Kidney (tissue), 14 donors: ENCODE measurements around the gene DTNB. TPM values are rescaled to one million over a fixed set of nuclear protein-coding genes. Genes with fewer than 3 reads are reported as not detected.

Experiments
- DNase-seq, 5 donors: peaks; one replicate each; pipeline ENCODE4 v3.0.0-alpha.2; 2013 to 2020
- FAIRE-seq: peaks from 2 replicates; lab custom pipeline; 2012; peaks lifted over from hg19 to GRCh38; lab: Jason Lieb, UNC
- H3K27ac ChIP-seq, 2 donors: one replicate each; pipeline ENCODE4 v1.7.0; 2013; ENCODE audit warnings: low read depth in 2 of 2, low read length in 2 of 2, inconsistent platforms in 1 of 2
- H3K27me3 ChIP-seq: one replicate; pipeline ENCODE4 v1.7.1; 2013; ENCODE audit warnings: low read length, inconsistent platforms; ENCODE audit not compliant: control insufficient read depth, insufficient read depth
- H3K36me3 ChIP-seq, 3 donors: one replicate each; pipeline versions ENCODE4 v1.7.0 to v1.7.1; 2013; ENCODE audit warnings: low read length in 3 of 3, control low read depth in 1 of 3, inconsistent platforms in 1 of 3; ENCODE audit not compliant: insufficient read depth in 3 of 3, control insufficient read depth in 2 of 3
- H3K4me1 ChIP-seq, 3 donors: one replicate each; pipeline versions ENCODE4 v1.7.0 to v1.7.1; 2013; ENCODE audit warnings: low read length in 3 of 3, inconsistent platforms in 1 of 3, low read depth in 1 of 3; ENCODE audit not compliant: control insufficient read depth in 2 of 3, insufficient read depth in 2 of 3
- H3K4me3 ChIP-seq, 3 donors: one replicate each; pipeline versions ENCODE4 v1.7.0 to v1.8.1; 2013; ENCODE audit warnings: low read length in 3 of 3, control low read depth in 1 of 3, inconsistent platforms in 1 of 3
- H3K9ac ChIP-seq, 3 donors: one replicate each; pipeline versions ENCODE4 v1.7.0 to v1.7.1; 2013; ENCODE audit warnings: low read length in 3 of 3, control low read depth in 1 of 3, inconsistent platforms in 1 of 3
- H3K9me3 ChIP-seq, 3 donors: one replicate each; pipeline versions ENCODE4 v1.7.0 to v1.7.1; 2013; ENCODE audit warnings: low read length in 3 of 3, control low read depth in 1 of 3, inconsistent platforms in 1 of 3; ENCODE audit not compliant: control insufficient read depth in 2 of 3, insufficient read depth in 1 of 3
- CTCF ChIP-seq: IDR thresholded peaks from 3 replicates; pipeline ENCODE4 v1.5.1; 2012; ENCODE audit warnings: mild to moderate bottlenecking, moderate library complexity, borderline replicate concordance; ENCODE audit not compliant: insufficient read depth; ENCODE audit errors: extremely low read depth
- intact Hi-C: fragments of 100-400 bp; cut with DNase I; formaldehyde crosslinking; loops from one replicate; pipeline ENCODE4 v1.11.1; 2022
- polyA plus RNA-seq: library from polyadenylated mRNA; stranded (reverse); fragments of 350-450 nt; fragmentation: Illumina TruSeq; extraction: RNeasy Lipid Tissue Mini Kit (QIAGEN cat#74804); gene quantifications from one replicate; pipeline ENCODE4 v1.2.3, GENCODE V29; 2014; ENCODE audit warnings: low read depth, low replicate concordance; ENCODE audit not compliant: insufficient read depth
- total RNA-seq: library from RNA; stranded (reverse); fragmentation: NEBNext Ultra II Directional; extraction: Animal tissue kit (Norgen Biotek cat#: 25700); gene quantifications from one replicate; pipeline ENCODE4 v1.2.1, GENCODE V29; 2021
- donor health status: control.
- donor health status: control.
- donor health status: control.
- donor health status: control.
- donor health status: control.
- donor health status: DM: yes; HTN: yes; CAD: no.
- donor health status: Normal renal cell carcinoma (clear cell type).

DTNB gene
- total and polyA plus RNA-seq, 2 donors from 2014 or later, result 23.0 to 28.1 TPM

- Histone ChIP-seq H3K9ac (no peak overlapping the region), H3K27me3 (no peaks in the 10 kb centered on the region), H3K9me3 (no peaks in the 10 kb centered on the region), H3K4me1 (no peaks in the 10 kb centered on the region), H3K36me3 (no peaks in the 10 kb centered on the region), H3K4me3 (no peak overlapping the region), H3K27ac (no peak overlapping the region)
- no peak for FAIRE-seq
- DNase-seq, result no peak
- TF ChIP-seq CTCF, result no peak
- intact Hi-C loops, result no loop called here
Measured at GRCh38 chr2:25650256-25650655, 23.1 kb downstream of the DTNB start.

DNA sequence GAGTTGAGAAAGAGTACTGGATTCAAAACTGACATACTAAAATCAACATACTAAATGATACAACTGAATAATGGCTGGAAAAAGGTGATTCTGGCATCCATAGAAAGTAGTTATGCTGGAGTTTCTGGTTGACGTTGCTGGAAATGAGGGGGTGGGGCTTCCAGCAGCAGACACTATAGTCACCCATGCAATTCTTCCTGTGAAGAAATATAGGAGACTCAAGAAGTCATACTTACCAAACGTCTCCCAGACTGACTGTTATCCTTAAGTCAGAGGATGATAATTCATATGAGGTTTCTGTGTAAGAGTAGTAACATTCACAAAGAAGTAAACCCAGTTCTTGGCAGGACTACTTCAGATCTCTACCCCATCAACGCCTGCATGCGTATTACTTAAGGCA lies 23.6 kb downstream of the DTNB start:
- no peak for FAIRE-seq
- Histone ChIP-seq H3K27me3 (no peaks in the 10 kb centered on the region), H3K4me3 (no peak overlapping the region), H3K9me3 (no peaks in the 10 kb centered on the region), H3K9ac (no peak overlapping the region), H3K27ac (no peak overlapping the region), H3K36me3 (no peaks in the 10 kb centered on the region), H3K4me1 (no peaks in the 10 kb centered on the region)
- no peak for TF ChIP-seq CTCF
- no peak for DNase-seq
- intact Hi-C loops, result no loop called here

GRCh38 chr2:25642298-25642697 lies 31.1 kb downstream of the DTNB start:
- no peak for FAIRE-seq
- intact Hi-C loops, result no loop called here

More at GRCh38 chr2:25642298-25642697, 31.1 kb downstream of the DTNB start:
- Histone ChIP-seq H3K9ac (no peak overlapping the region), H3K4me3 (no peak overlapping the region), H3K9me3 (no peaks in the 10 kb centered on the region), H3K27me3 (no peaks in the 10 kb centered on the region), H3K27ac (no peak overlapping the region), H3K4me1 (no peaks in the 10 kb centered on the region), H3K36me3 (no peaks in the 10 kb centered on the region)
- no peak for TF ChIP-seq CTCF
- no peak for DNase-seq
